ENCODE data around the gene CASZ1.

Gene CASZ1

DNA sequence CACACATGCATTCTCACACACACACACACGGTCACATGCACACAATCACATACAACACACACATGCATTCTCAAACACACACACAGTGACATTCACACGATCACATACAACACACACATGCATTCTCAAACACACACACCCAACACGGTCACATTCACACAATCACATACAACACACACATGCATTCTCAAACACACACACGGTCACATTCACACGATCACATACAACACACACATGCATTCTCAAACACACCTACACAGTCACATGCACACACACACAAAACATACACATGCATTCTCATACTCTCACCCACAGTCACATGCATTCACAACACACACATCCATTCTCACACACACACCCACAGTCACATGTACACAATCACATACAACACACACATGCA is 135.0 kb downstream of the CASZ1 start:
- TF ChIP-seq, protein P1, sequence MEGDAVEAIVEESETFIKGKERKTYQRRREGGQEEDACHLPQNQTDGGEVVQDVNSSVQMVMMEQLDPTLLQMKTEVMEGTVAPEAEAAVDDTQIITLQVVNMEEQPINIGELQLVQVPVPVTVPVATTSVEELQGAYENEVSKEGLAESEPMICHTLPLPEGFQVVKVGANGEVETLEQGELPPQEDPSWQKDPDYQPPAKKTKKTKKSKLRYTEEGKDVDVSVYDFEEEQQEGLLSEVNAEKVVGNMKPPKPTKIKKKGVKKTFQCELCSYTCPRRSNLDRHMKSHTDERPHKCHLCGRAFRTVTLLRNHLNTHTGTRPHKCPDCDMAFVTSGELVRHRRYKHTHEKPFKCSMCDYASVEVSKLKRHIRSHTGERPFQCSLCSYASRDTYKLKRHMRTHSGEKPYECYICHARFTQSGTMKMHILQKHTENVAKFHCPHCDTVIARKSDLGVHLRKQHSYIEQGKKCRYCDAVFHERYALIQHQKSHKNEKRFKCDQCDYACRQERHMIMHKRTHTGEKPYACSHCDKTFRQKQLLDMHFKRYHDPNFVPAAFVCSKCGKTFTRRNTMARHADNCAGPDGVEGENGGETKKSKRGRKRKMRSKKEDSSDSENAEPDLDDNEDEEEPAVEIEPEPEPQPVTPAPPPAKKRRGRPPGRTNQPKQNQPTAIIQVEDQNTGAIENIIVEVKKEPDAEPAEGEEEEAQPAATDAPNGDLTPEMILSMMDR (IDR thresholded peaks at IDR 0.05; ENCODE audit: insufficient read depth, low read length): no peak
- TF ChIP-seq, protein P2, sequence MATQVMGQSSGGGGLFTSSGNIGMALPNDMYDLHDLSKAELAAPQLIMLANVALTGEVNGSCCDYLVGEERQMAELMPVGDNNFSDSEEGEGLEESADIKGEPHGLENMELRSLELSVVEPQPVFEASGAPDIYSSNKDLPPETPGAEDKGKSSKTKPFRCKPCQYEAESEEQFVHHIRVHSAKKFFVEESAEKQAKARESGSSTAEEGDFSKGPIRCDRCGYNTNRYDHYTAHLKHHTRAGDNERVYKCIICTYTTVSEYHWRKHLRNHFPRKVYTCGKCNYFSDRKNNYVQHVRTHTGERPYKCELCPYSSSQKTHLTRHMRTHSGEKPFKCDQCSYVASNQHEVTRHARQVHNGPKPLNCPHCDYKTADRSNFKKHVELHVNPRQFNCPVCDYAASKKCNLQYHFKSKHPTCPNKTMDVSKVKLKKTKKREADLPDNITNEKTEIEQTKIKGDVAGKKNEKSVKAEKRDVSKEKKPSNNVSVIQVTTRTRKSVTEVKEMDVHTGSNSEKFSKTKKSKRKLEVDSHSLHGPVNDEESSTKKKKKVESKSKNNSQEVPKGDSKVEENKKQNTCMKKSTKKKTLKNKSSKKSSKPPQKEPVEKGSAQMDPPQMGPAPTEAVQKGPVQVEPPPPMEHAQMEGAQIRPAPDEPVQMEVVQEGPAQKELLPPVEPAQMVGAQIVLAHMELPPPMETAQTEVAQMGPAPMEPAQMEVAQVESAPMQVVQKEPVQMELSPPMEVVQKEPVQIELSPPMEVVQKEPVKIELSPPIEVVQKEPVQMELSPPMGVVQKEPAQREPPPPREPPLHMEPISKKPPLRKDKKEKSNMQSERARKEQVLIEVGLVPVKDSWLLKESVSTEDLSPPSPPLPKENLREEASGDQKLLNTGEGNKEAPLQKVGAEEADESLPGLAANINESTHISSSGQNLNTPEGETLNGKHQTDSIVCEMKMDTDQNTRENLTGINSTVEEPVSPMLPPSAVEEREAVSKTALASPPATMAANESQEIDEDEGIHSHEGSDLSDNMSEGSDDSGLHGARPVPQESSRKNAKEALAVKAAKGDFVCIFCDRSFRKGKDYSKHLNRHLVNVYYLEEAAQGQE (IDR thresholded peaks at IDR 0.05; ENCODE audit: insufficient replicate concordance, low read depth): no peak
- no peak overlapping the region for H3K4me3 ChIP-seq (replicated peaks; ENCODE audit: insufficient read depth, low read length)
- DNase-seq (ENCODE audit: low read depth in 1 of 2, low spot score in 1 of 2): no peak
- H3K27me3 ChIP-seq (ENCODE audit: insufficient read depth, poor library complexity, severe bottlenecking): no peaks in the 10 kb centered on the region
- no peak overlapping the region for H3K27ac ChIP-seq (replicated peaks)

DNA sequence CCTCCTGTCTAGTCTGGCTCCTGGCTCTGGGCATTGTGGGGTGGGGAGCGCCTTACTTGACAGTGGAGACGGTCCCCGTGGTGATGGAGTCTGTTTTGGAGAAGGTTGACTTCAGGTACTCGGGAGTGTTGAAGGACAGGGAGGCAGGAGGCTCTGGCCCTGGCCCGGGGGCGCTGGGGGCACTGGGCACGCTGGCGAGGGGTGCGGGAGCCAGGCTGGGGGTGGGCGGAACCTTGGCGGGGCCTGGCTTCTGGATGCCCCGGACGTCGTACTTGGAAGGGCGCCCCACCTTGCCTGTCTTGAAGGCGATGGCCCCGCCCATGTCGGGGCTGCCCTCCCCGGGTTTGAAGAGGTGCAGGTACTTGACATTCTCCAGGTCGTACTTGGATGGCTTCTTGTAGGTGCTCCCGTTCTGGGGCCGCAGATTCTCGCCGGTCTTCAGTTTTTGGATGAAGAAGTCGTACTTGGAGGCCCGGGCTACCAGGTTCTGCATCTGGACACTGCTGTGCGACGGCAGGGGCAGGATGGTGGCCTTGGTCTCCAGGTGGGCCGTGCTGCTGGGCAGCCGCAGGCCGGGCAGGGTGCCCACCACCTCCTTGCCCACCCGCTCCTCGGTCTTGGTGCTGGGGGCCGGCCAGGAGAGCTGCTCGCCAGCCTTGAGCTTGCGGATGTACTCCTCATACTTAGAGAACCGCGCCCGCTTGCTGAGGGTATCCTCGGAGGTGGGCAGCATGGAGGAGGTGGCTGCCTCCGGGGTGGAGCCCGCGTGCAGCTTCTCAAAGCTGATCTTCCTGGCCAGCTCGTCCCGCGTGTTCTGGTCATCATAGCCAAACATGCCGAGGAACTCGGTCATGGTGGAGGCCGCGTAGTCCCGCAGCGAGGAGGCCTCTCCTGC is 136.6 kb downstream of the CASZ1 start:
- no peak overlapping the region for H3K4me3 ChIP-seq (replicated peaks; ENCODE audit: insufficient read depth, low read length)
- H3K27ac ChIP-seq (replicated peaks): no peak overlapping the region
- TF ChIP-seq, protein P1 (IDR thresholded peaks at IDR 0.05; ENCODE audit: insufficient read depth, low read length): no peak
- TF ChIP-seq POLR2AphosphoS5 (IDR thresholded peaks at IDR 0.05; ENCODE audit: low read depth) (no peak), SPI1 (IDR thresholded peaks at IDR 0.05; ENCODE audit: borderline replicate concordance, low read depth) (no peak), GABPA (IDR thresholded peaks at IDR 0.05; ENCODE audit: low read depth) (no peak)
- TF ChIP-seq, protein P2 (IDR thresholded peaks at IDR 0.05; ENCODE audit: insufficient replicate concordance, low read depth): no peak
- no peak for DNase-seq (ENCODE audit: low read depth in 1 of 2, low spot score in 1 of 2)
- no peaks in the 10 kb centered on the region for H3K27me3 ChIP-seq (ENCODE audit: insufficient read depth, poor library complexity, severe bottlenecking)

DNA sequence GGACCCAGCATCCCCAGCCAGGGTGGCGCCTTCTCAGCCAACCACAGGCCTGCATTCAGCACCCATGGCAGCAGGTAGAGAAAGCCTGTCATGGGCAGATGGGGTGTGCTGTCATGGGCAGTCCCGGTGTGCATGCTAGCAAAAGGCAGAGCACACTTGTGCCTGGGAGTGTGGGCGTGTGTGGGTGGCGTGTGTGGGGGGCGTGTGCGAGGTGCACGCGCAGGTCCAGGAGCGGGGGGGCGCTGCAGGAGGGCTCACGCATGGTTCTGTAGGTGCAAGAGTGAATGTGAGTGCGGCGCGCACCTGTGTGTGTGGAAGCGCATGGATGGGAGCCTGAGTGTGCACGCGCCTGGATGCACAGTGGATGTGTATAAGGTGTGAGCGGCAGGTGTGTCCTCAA is 137.2 kb downstream of the CASZ1 start:
- no peak for DNase-seq (ENCODE audit: low read depth in 1 of 2, low spot score in 1 of 2)
- no peak overlapping the region for H3K27ac ChIP-seq (replicated peaks)
- no peak overlapping the region for H3K4me3 ChIP-seq (replicated peaks; ENCODE audit: insufficient read depth, low read length)
- TF ChIP-seq, protein P2 (IDR thresholded peaks at IDR 0.05; ENCODE audit: insufficient replicate concordance, low read depth): no peak
- TF ChIP-seq, protein P1 (IDR thresholded peaks at IDR 0.05; ENCODE audit: insufficient read depth, low read length): no peak
- TF ChIP-seq POLR2AphosphoS5 (IDR thresholded peaks at IDR 0.05; ENCODE audit: low read depth) (no peak), SPI1 (IDR thresholded peaks at IDR 0.05; ENCODE audit: borderline replicate concordance, low read depth) (no peak), GABPA (IDR thresholded peaks at IDR 0.05; ENCODE audit: low read depth) (no peak)
- H3K27me3 ChIP-seq (ENCODE audit: insufficient read depth, poor library complexity, severe bottlenecking): no peaks in the 10 kb centered on the region
